NOMO-1 (cell line): Measurements from ENCODE around the gene PRPF6.

ENCODE experiments used
- DNase-seq, 2 experiments: peaks; one replicate each; lab custom pipeline; 2025; ENCODE audit not compliant: unreplicated experiment in 2 of 2; lab: John Stamatoyannopoulos, UW

PRPF6 gene

GRCh38 chr20:64057628-64058498, 76.9 kb downstream of the PRPF6 start:
- peak; percentile 45 to 59 for DNase-seq

DNA sequence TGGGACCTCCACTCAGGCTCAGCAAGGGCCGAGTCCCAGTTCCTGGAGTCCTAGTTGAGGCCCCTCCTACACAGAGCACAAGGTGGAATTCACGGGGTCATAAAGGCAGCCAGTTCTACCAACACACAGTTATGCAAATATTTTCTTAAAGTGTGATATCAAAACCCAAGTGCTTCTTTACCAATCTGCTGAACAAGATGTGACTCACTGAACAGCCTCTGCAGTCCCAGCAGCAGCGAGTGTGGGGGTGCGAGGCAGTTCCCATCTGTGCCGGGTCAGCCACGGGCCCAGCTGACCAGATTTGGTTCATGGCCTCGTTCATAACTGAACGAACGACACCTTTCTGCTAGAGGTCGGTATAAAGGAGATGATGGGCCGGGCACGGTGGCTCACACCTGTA, 77.6 kb downstream of the PRPF6 start:
- no peak for DNase-seq

DNA sequence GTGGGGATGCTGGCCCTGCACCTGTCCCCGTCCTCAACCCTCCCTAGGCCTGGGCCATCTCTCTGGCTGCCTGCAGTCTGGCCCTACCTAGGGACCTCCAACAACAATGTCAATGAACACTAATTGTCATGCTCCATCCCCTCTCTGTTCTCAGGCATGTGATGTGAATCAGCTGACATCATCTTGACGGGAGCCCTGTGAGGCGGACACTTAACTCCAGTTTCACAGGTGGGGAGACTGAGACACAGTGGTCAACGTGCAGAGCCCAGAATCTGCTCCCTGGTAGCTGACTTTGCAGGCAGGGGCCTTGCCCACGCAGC, 81.3 kb downstream of the PRPF6 start:
- no peak for DNase-seq

DNA sequence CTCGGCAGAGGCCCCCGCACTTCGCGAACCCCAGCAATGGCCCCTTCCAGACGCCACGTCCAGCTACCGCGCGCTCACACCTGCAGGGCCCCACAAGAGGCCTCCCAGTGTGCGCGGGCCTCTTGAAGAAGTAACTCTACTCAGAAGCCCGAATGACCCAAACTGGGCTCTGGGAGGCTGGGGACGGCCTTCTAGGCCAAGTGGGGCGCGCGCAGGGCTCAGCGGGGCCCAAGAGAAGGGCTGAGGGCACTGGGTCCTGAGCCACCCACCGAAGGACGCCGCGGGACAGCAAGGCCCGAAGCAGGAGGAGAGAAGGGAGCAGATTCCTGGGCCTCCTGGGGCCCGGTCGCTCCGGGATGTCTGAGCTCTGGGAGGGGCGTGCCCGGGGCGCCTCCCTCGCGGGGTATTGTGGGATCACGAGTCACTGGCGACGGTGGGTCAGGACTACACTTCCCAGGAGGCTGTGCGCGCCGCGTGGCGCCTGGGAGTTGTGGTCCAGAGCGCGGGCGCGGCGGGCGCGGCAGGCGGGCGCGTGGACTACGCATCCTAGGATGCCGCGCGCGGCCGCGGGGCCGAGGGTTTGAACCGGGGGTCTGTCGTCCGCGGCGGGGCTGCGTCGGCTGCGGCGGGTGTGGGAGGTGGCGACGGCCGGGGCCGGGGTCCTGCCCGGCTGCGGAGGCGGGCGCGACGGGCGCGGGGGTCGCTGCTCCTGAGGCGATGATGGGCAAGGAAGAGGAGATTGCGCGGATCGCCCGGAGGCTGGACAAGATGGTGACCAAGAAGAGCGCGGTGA, 81.9 kb downstream of the PRPF6 start, which contains the start of gene TCEA2:
TSS of gene TCEA2 (plus strand) at position 603 of the 793 bp plus-strand sequence. CDS start at position 718, 115 bp downstream.
- DNase-seq, result peak; percentile 91 to 96

- no peak for DNase-seq
Observed at GRCh38 chr20:64063389-64064144, 82.6 kb downstream of the PRPF6 start.

DNA sequence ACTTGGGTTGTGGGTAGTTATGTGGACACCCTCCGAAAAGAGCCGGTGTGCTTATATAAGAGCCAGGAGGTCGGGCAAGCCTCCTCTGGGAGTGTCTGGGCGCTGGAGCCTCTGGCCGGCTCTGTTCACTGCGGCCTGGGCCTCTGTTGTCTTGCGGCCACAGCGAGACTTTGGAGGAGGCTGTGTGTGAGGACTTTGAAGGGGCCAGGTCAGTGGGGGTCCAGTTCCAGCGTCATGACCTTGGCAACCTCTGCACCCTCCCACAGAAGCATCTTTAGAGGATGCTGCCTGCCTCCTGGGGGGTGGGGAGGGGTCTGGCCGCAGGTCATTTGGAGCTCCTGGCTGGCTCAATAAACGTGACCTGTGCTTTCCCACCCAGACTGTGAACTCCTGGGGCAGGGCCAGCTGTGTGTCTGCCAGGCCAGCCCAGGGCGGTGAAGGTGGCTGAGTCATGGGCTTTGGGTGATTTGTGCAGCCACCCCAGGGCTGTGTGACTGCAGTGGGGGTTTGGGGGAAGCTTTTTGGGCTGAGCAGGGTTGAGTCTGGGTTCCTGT, 83.3 kb downstream of the PRPF6 start:
- DNase-seq, result no peak

DNA sequence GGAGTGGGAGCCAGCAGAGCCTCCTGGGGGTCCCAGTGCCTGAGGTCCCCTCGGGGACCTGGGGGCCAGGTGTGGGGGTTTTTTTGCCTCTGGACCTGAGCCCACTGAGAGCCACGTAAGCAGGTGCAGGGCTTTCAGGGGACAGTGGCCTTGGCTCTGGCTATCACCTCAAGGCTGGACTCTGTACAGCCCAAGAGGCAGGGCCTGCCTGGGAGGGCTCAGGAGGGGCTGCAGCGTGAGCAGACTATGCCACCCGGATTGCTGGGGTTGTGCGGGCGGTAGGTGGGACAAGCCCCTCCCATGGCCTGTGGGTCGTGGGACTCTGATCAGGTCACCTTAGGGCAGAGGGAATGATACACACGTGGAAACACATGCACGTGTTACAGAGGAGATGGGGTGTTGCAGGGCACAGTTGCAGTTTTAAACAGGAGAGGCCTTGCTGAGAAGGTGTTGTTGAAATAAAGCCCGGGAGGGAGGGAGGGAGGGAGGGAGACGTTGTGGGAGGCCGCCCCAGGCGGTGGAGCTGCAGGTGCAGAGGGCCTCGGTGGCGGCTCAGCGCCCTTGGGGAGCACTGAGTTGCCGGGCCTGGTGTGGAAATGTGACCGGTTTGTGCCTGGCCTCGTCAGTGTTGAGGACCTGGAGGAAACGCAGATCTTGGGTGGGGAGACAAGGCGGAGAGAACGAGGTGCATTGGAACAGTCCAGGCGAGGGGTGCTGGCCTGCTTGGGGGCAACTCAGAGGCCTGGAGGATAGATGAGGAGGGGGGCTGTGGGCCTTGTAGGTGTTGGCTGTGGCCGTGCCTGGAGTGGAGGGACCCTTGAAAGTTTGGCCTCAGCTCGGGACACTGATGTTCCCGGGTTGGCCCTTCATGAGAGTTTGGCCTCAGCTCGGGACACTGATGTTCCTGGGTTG, 84.4 kb downstream of the PRPF6 start:
- DNase-seq, result no peak

GRCh38 chr20:64065974-64066343, 85.0 kb downstream of the PRPF6 start:
- DNase-seq, result peak; percentile 64 to 73

DNA sequence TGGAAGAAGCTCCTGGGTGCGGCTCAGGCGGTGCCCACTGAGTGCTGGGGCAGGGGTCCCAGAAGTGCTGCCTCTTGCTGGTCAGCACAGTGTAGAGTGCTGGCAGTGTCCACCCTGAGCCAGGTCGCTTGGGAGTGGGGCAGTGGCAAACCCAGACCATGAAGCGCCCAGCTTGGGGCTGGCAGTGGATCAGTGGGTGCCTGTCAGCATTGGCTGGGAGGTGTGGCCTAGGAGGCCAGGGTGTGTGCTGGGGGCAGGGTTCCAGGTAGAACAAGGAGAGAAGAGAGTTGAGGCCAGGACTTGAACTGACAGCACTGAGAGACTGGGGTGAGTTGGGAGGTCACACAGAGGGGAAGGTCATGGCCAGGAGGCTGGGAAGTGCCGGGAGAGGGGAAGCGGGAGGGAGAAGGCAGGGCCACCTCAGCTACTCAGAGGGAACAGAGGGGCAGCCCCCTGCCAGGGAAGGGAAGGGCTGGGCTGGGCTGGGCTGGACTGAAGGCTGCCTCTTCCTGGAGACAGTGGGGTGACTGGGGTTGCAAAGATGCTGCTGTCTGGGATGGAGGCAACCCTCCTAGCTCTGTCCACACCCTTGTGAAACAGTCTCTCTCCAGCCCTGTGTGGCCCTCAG, 86.2 kb downstream of the PRPF6 start:
- DNase-seq, result no peak

DNA sequence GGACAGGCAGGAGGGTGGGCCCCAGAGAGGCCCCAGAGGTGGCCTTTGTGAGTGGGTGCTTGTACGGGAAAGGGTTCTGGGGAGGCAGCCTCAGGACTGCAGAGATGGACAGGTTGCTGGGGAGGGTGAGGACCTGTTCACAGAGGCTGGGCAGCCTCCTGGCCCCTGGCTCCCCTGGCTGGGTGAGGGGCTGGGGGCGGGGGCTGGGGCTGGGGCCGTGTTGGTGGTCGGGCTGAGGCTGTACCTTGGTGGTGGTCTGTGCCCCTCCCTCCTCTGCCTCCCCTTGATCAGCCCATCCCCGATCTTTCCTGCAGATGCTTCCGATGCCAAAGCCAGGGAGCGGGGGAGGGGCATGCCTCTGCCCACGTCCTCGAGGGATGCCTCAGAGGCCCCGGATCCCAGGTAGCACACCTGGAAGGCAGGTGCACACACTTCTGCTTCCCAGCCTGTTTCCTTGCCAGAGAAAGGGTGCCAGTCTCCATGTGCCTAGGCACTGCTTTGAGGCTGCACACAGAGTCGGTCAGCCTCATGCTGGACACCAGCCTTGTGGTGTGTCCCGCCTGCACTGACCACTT, 86.9 kb downstream of the PRPF6 start:
- DNase-seq, result no peak

DNA sequence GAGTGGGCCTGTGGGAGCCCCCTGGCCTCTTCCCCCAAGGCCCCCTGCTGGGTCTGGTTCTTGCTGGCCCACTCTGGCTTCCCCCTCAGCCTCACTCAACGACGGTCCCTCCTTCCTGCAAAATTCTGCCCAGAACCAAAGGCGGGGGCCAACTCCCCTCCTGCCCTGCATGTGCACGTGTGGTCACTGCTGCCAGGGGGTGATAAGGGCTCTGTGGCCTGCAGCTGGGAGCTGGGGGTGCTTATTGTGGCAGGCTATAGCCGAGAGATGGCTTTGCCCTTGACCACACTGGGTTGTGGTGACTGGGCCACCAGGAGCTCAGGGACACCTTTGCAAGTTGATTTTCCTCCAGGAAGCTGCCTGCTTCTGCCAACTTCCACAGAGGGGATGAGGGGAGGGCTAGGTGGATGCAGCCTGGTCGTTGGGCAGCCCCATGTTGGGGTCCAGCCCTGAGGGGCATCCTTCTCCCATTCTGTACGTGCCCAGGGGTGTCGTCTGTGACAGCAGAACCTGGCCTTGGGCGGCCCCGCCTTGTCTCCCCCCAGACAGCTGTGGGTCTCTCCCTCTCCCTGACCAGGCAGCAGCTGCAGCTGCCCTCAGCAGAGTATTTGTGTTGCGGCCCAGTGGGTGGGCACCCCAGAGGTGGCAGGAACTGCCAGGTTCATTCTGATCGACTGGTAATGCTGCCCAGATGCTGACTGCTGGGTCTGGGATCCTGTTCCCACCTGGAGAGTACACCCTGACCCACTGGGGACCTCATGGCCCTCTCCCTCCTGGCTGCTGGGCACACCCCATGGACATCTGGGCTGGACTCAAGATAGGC, 87.7 kb downstream of the PRPF6 start:
- no peak for DNase-seq

- DNase-seq, result no peak
Observed at GRCh38 chr20:64069209-64069613, 88.3 kb downstream of the PRPF6 start.

- DNase-seq, result peak in 1 of 2 experiments; percentile 24
Observed at GRCh38 chr20:64069614-64070243, 88.8 kb downstream of the PRPF6 start.

DNA sequence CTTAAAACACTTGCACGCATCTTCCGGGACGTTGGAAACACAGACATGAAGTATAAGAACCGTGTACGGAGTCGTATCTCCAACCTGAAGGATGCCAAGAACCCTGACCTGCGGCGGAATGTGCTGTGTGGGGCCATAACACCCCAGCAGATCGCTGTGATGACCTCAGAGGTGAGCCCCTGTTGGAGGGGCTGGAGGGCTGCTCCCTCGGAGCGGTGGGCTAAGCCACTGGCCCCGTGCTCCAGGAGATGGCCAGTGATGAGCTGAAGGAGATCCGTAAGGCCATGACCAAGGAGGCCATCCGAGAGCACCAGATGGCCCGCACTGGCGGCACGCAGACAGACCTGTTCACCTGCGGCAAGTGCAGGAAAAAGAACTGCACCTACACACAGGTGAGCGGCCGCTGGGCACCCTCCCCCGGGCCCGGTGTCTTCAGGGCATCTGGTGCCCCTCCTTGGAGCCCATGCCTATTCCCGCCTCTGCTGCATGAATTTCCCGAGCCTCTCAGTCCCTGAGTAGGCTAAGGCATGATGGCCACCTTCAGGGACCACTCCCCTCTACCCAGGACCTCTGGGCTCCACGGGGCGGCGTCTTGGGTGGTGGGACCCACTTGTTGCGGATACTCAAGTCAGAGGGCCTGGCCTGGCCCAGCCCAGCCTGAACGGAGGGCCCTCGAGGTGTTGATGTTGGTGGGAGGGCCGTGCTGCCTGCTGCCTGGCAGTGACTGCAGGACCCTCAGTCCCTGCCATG, 89.5 kb downstream of the PRPF6 start:
- DNase-seq, result no peak

- DNase-seq, result no peak
Observed at GRCh38 chr20:64071341-64072332, 90.7 kb downstream of the PRPF6 start.

GRCh38 chr20:64072498-64073063, 91.6 kb downstream of the PRPF6 start:
- no peak for DNase-seq
